Activated CD4-positive, alpha-beta memory T cell treated with anti-CD3 and anti-CD28 coated beads for 36 hours (primary cell): Measurements from ENCODE around the gene CDC27. TPM values are rescaled to one million over a fixed set of nuclear protein-coding genes. Genes with fewer than 3 reads are reported as not detected.
"Not testable (repeated sequence)": the region's sequence is repeated elsewhere in the genome, so short reads cannot be mapped to it uniquely, and the experiment has no call there.

Experiments
- CTCF ChIA-PET: fragments of 350-600 bp; sonication (Branson Sonifier 250); formaldehyde crosslinking; loops from one replicate; lab custom pipeline; 2021; ENCODE audit warnings: antibody characterized with exemption, inconsistent platforms; lab: Charles Lee
- POLR2A ChIA-PET: fragments of 350-600 bp; sonication (Branson Sonifier 250); formaldehyde crosslinking; loops from one replicate; lab custom pipeline; 2021; ENCODE audit warnings: antibody characterized with exemption; lab: Charles Lee
- DNase-seq: peaks from one replicate; pipeline ENCODE4 v3.0.0-alpha.2; 2020
- H3K27ac Mint-ChIP-seq: one replicate; pipeline ENCODE4 v1.8.0; 2021; ENCODE audit warnings: mixed read lengths
- H3K27me3 Mint-ChIP-seq: one replicate; pipeline ENCODE4 v1.8.0; 2021; ENCODE audit warnings: mixed read lengths
- H3K36me3 Mint-ChIP-seq: one replicate; pipeline ENCODE4 v1.8.0; 2021; ENCODE audit warnings: mixed read lengths
- H3K4me1 Mint-ChIP-seq: one replicate; pipeline ENCODE4 v1.8.0; 2021; ENCODE audit warnings: low read depth, mixed read lengths
- H3K4me3 Mint-ChIP-seq: one replicate; pipeline ENCODE4 v1.8.0; 2021; ENCODE audit warnings: mild to moderate bottlenecking, mixed read lengths
- H3K9me3 Mint-ChIP-seq: one replicate; pipeline ENCODE4 v1.8.0; 2021; ENCODE audit warnings: mixed read lengths
- intact Hi-C: fragments of 100-400 bp; cut with micrococcal nuclease; formaldehyde crosslinking; loops from one replicate; pipeline ENCODE4 v1.15.1; 2023
- total RNA-seq, 2 experiments: library from RNA; stranded (reverse); gene quantifications; one replicate each; pipeline ENCODE4 v1.2.3, GENCODE V29; 2021

The CDC27 gene
- total RNA-seq, 2 experiments from 2014 or later = 113 to 133 TPM

- POLR2A ChIA-PET, CTCF ChIA-PET, intact Hi-C loops: not testable (repeated sequence)
These were observed 114.7 kb downstream of the CDC27 start for GRCh38 chr17:47074361-47074760.

DNA sequence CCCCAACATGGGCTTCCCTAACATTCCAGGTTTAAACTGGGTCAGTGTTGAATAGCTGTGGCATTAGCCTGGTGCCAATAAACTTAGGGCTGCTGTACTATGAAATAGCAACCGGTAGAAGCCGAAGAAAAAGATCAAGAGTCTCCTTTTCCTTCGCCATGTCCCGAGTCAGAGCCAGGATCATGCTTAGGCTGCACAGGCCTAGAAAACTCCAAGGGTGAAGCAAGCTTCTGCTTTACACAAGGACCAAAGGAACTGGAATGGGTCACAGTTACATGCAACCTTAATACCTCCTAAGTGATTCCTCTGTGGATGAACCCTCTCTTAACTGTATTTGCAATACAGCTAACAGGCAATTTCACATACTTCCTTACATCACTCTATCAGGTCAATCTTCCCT is 115.5 kb downstream of the CDC27 start:
- H3K27ac Mint-ChIP-seq, H3K27me3 Mint-ChIP-seq, H3K9me3 Mint-ChIP-seq, H3K36me3 Mint-ChIP-seq, DNase-seq, H3K4me3 Mint-ChIP-seq, POLR2A ChIA-PET, intact Hi-C loops, CTCF ChIA-PET: not testable (repeated sequence)
- peaks cover 21% of the 10 kb centered on the region for H3K4me1 Mint-ChIP-seq

More at GRCh38 chr17:47074361-47074760, 114.7 kb downstream of the CDC27 start:
- not testable (repeated sequence) for H3K9me3 Mint-ChIP-seq, DNase-seq, H3K4me3 Mint-ChIP-seq, H3K36me3 Mint-ChIP-seq, H3K27ac Mint-ChIP-seq, H3K27me3 Mint-ChIP-seq
- peaks cover 18% of the 10 kb centered on the region for H3K4me1 Mint-ChIP-seq

GRCh38 chr17:47072886-47073285 is 116.2 kb downstream of the CDC27 start:
- H3K27ac Mint-ChIP-seq = no peak overlapping the region
- H3K4me1 Mint-ChIP-seq = peaks cover 25% of the 10 kb centered on the region
- no peaks in the 10 kb centered on the region for H3K9me3 Mint-ChIP-seq
- intact Hi-C loops = no loop called here
- CTCF ChIA-PET = no interaction called here
- DNase-seq = no peak
- no peaks in the 10 kb centered on the region for H3K36me3 Mint-ChIP-seq
- no peaks in the 10 kb centered on the region for H3K27me3 Mint-ChIP-seq
- POLR2A ChIA-PET = no interaction called here
- H3K4me3 Mint-ChIP-seq = no peak overlapping the region

DNA sequence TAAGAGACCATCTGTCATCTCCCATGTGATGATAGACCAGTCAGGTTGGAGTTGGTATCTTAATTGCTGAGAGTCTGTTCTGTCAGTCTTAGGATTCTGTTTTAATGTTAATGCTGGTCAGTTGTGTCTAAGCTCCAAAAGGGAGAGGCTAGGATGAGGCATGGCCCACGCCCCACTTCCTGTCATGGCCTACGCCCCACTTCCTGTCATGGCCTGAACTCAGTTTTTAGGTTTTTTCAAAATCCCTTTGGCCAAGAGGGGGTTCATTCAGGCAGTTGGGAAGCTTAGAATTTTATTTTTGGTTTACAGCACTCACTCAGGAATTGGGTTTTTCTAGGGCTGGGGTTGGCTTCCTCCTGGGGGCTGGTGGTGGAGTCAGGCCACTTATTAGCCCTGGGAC is 117.9 kb downstream of the CDC27 start:
- H3K27ac Mint-ChIP-seq, intact Hi-C loops, H3K27me3 Mint-ChIP-seq, H3K9me3 Mint-ChIP-seq, POLR2A ChIA-PET, H3K4me3 Mint-ChIP-seq, CTCF ChIA-PET, H3K36me3 Mint-ChIP-seq, DNase-seq: not testable (repeated sequence)
- peaks cover 36% of the 10 kb centered on the region for H3K4me1 Mint-ChIP-seq

- H3K27ac Mint-ChIP-seq, POLR2A ChIA-PET, DNase-seq, H3K27me3 Mint-ChIP-seq, CTCF ChIA-PET, intact Hi-C loops, H3K36me3 Mint-ChIP-seq, H3K4me3 Mint-ChIP-seq, H3K9me3 Mint-ChIP-seq: not testable (repeated sequence)
- H3K4me1 Mint-ChIP-seq = peaks cover 37% of the 10 kb centered on the region
These were observed 118.8 kb downstream of the CDC27 start for GRCh38 chr17:47070266-47070665.

Other genes starting within 250 kb of the CDC27 start
- not detected for gene RPRML, start 210.0 kb downstream of the CDC27 start, total RNA-seq
- gene MYL4, start 20.1 kb upstream of the CDC27 start, total RNA-seq = not detected
- not detected for gene ITGB3, start 64.5 kb upstream of the CDC27 start, total RNA-seq
- gene EFCAB13, start 134.7 kb upstream of the CDC27 start, total RNA-seq = 1 to 10 TPM; 4.6 to 7.8 TPM